Measurements from ENCODE around the gene PARVG.

DNA sequence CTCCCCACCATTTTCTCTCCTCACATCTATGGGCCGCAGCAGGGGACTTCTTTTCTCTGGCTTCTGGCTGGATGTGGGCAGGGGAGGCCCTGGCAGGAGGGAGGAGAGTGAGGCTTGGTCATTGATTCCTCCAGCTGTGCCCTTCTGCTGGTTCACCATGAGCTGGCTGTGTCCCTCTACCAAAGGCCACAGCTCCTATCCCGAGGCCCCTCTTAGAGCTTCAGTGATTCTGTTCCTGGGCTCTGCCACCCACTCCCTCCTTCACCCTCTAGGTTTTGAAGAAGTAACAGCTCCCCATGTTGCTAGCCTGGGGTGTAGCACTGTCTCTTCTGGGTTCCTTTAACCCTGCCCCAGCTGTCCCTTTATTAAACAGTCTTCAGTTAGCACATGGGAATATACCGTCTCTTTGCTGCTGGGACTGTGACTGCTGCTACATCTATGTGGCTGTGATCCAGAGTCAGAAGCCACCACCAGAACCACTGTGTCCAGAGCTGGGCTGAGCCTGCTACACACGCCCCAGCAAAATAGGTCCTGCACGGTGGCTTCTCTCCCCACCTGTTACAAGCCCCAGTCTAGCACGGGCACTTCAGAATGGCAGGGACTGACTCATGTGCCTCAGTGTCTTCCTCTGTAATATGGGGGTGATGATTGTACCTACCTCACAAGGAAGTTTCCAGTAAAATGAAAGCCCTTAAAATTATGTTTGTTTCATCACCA, 578 bp upstream of the PARVG start:
- no peak for TF ChIP-seq ZEB2 (tag by site-specific recombination; IDR thresholded peaks at IDR 0.05)
- no peak for TF ChIP-seq CTCF (tag by site-specific recombination; IDR thresholded peaks at IDR 0.05)
- no peak for TF ChIP-seq ZNF175 (tag by site-specific recombination; IDR thresholded peaks at IDR 0.05)
- TF ChIP-seq ZNF768 (tag by site-specific recombination; IDR thresholded peaks at IDR 0.05) = no peak
- TF ChIP-seq, protein P1, sequence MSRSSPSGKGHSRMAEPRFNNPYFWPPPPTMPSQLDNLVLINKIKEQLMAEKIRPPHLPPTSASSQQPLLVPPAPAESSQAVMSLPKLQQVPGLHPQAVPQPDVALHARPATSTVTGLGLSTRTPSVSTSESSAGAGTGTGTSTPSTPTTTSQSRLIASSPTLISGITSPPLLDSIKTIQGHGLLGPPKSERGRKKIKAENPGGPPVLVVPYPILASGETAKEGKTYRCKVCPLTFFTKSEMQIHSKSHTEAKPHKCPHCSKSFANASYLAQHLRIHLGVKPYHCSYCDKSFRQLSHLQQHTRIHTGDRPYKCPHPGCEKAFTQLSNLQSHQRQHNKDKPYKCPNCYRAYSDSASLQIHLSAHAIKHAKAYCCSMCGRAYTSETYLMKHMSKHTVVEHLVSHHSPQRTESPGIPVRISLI (tag by site-specific recombination; IDR thresholded peaks at IDR 0.05) = no peak
- no peak for TF ChIP-seq YY1 (tag by site-specific recombination; IDR thresholded peaks at IDR 0.05)
